Stomach (tissue), 9 donors: ENCODE measurements around the gene TBCEL. TPM values are rescaled to one million over a fixed set of nuclear protein-coding genes. Genes with fewer than 3 reads are reported as not detected.

Source experiments
- DNase-seq, 2 donors: peaks; one replicate each; pipeline versions ENCODE4 v3.0.0 to v3.0.0-alpha.2; 2013 to 2019
- H3K27ac ChIP-seq, 5 donors: fragments of 200-600 bp in 4 of 5; sonication (generic) in 4 of 5; one replicate each; pipeline ENCODE4 v1.5.1; 2013 to 2019; ENCODE audit warnings: mild to moderate bottlenecking in 1 of 5, moderate library complexity in 1 of 5
- H3K27me3 ChIP-seq, 3 donors: fragments of 200-600 bp; sonication (generic); one replicate each; pipeline ENCODE4 v1.5.1; 2017 to 2019; ENCODE audit warnings: mixed run types in 1 of 3
- H3K36me3 ChIP-seq, 4 donors: fragments of 200-600 bp; sonication (generic); 1 replicate in 3 of 4; 2 replicates in 1 of 4; pipeline ENCODE4 v1.5.1; 2016 to 2019
- H3K4me1 ChIP-seq, 4 donors: fragments of 200-600 bp; sonication (generic); one replicate each; pipeline ENCODE4 v1.5.1; 2016 to 2019
- H3K4me3 ChIP-seq, 4 donors: fragments of 200-600 bp; sonication (generic) in 3 of 4; one replicate each; pipeline ENCODE4 v1.5.1; 2016 to 2019; ENCODE audit warnings: mild to moderate bottlenecking in 1 of 4
- H3K9me3 ChIP-seq, 4 donors: fragments of 200-600 bp; sonication (generic); one replicate each; pipeline ENCODE4 v1.5.1; 2016 to 2019
- EP300 ChIP-seq: sonication (generic); formaldehyde crosslinking; IDR thresholded peaks from one replicate; pipeline ENCODE4 v1.6.1; 2017; ENCODE audit warnings: antibody characterized with exemption
- POLR2A ChIP-seq, 4 donors: fragments of 450-650 bp; IDR thresholded peaks; one replicate each; pipeline ENCODE4 v1.6.1; 2016; ENCODE audit warnings: antibody characterized with exemption in 4 of 4, control low read depth in 2 of 4, mild to moderate bottlenecking in 1 of 4, moderate library complexity in 1 of 4
- POLR2AphosphoS5 ChIP-seq, 3 donors: sonication (generic); formaldehyde crosslinking; IDR thresholded peaks; one replicate each; pipeline ENCODE4 v1.6.1; 2016; ENCODE audit warnings: antibody characterized with exemption in 3 of 3
- WGBS, 5 donors: extraction: QIAGEN DNeasy Blood & Tissue Kit in 3 of 5; methylation state at CpG; one replicate each; pipeline versions ENCODE4 v1.1.5 to v1.1.7; 2013 to 2018; 5-methylcytosine and 5-hydroxymethylcytosine counted together
- intact Hi-C: fragments of 100-400 bp; cut with DNase I; formaldehyde crosslinking; loops from one replicate; pipeline ENCODE4 v1.15.1; 2023; ENCODE audit warnings: low total_unique reads
- polyA plus RNA-seq, 3 donors: library from polyadenylated mRNA; stranded (reverse); fragments of 200-250 nt; gene quantifications; one replicate each; pipeline ENCODE4 v1.2.3, GENCODE V29; 2013
- total RNA-seq, 5 donors: library from RNA; depleted of rRNA; stranded (reverse); fragments of >200 nt; gene quantifications; one replicate each; pipeline versions ENCODE4 v1.1.0 to v1.2.3, GENCODE V29; 2014 to 2016
- TF ChIP-seq, protein P1 (sequence below), 7 experiments: fragments of 450-650 bp in 4 of 7; fragments of 200-600 bp in 3 of 7; sonication (generic) in 3 of 7; IDR thresholded peaks; one replicate each; pipeline ENCODE4 v1.5.1; 2016 to 2019; ENCODE audit warnings: antibody characterized with exemption in 7 of 7, control low read depth in 2 of 7, mild to moderate bottlenecking in 1 of 7
- donor health status: healthy with polysubstance abuse.
- donor health status: Bipolar disorder and iron deficiency.
- donor health status: healthy.

Gene TBCEL
- total and polyA plus RNA-seq, 8 donors, result 3.2 to 55.1 (median 8.1) TPM

GRCh38 chr11:121132211-121132976 lies 108.5 kb downstream of the TBCEL start:
- WGBS, 5 donors, result 66 to 71% (median 69%) methylated on average over 13 of the region's 13 CpGs
- intact Hi-C loops, result no loop called here

DNA sequence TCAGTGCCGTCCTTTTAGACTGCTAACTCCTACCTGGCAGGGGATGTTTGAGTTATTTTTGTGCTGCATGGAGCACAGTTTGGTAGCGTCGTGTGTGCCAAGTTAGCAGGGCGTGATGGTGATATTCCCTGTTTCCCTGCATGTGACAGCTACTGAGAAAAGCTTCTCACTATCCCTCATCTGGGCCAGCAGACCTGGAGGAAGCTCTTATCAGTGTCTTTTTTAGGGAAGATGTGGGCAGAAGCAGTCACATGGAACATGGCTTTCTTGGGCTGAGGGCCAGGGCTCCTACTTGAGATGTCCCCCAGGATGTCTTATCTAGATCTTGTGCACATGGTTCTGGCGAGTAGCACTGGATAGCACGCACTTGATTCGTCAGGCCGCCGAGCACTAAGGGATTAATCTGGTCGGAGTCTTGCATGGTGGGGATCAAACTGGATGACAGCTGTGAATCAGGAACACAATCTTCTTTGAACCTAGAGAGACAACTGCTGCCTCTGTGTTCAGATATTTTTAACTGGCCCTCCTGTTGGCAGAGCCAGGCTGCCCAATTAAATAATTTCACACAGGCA lies 110.9 kb downstream of the TBCEL start:
- Histone ChIP-seq H3K27ac (no peak overlapping the region), H3K4me1 (no peaks in the 10 kb centered on the region), H3K27me3 (no peaks in the 10 kb centered on the region), H3K36me3 (peaks cover 0 to 2% (median 0%) of the 10 kb centered on the region in 4 donors), H3K9me3 (no peaks in the 10 kb centered on the region), H3K4me3 (no peak overlapping the region)
- 81 to 86% (median 82%) methylated on average over 10 of the region's 10 CpGs for WGBS, 5 donors
- intact Hi-C loops, result no loop called here
- no peak for DNase-seq
- TF ChIP-seq POLR2AphosphoS5 (IDR thresholded peaks at IDR 0.05) (no peak), POLR2A (IDR thresholded peaks at IDR 0.05) (no peak), EP300 (no peak)
- TF ChIP-seq, protein P1, sequence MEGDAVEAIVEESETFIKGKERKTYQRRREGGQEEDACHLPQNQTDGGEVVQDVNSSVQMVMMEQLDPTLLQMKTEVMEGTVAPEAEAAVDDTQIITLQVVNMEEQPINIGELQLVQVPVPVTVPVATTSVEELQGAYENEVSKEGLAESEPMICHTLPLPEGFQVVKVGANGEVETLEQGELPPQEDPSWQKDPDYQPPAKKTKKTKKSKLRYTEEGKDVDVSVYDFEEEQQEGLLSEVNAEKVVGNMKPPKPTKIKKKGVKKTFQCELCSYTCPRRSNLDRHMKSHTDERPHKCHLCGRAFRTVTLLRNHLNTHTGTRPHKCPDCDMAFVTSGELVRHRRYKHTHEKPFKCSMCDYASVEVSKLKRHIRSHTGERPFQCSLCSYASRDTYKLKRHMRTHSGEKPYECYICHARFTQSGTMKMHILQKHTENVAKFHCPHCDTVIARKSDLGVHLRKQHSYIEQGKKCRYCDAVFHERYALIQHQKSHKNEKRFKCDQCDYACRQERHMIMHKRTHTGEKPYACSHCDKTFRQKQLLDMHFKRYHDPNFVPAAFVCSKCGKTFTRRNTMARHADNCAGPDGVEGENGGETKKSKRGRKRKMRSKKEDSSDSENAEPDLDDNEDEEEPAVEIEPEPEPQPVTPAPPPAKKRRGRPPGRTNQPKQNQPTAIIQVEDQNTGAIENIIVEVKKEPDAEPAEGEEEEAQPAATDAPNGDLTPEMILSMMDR (IDR thresholded peaks at IDR 0.05), result no peak

More at GRCh38 chr11:121132211-121132976, 108.5 kb downstream of the TBCEL start:
- TF ChIP-seq EP300 (no peak), POLR2AphosphoS5 (IDR thresholded peaks at IDR 0.05) (no peak), POLR2A (IDR thresholded peaks at IDR 0.05) (no peak)
- TF ChIP-seq, protein P1 (IDR thresholded peaks at IDR 0.05), result no peak
- no peak for DNase-seq
- H3K4me1 ChIP-seq, result no peaks in the 10 kb centered on the region
- H3K36me3 ChIP-seq, result peaks cover 0 to 5% (median 0%) of the 10 kb centered on the region in 4 donors
- H3K4me3 ChIP-seq, result no peak overlapping the region
- no peak overlapping the region for H3K27ac ChIP-seq
- H3K9me3 ChIP-seq, result no peaks in the 10 kb centered on the region
- H3K27me3 ChIP-seq, result no peaks in the 10 kb centered on the region

DNA sequence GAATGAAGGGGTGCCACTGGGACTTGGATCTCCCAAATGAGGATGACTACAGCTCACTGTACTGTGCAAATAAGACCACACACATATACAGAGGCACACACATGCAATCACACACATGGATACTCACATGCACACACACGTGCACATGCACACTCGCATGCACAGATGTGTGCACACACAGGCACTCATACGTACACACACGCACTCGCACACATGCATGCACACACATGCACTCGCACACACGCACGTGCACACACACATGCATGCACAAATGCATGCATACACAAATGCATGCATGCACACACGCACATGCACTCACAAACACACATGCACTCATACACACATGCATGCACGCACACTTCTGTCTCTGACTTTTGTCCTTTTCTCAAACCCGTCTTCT lies 113.1 kb downstream of the TBCEL start:
- TF ChIP-seq, protein P1 (IDR thresholded peaks at IDR 0.05), result no peak
- no peak for TF ChIP-seq POLR2A (IDR thresholded peaks at IDR 0.05)
- no peak for TF ChIP-seq POLR2AphosphoS5 (IDR thresholded peaks at IDR 0.05)
- no peak for TF ChIP-seq EP300
- WGBS, 5 donors, result 85 to 93% (median 90%) methylated on average over 11 of the region's 11 CpGs
- Histone ChIP-seq H3K27ac (no peak overlapping the region), H3K9me3 (no peaks in the 10 kb centered on the region), H3K36me3 (no peaks in the 10 kb centered on the region), H3K27me3 (no peaks in the 10 kb centered on the region), H3K4me1 (no peaks in the 10 kb centered on the region), H3K4me3 (no peak overlapping the region)
- intact Hi-C loops, result no loop called here
- DNase-seq, result no peak

- intact Hi-C loops, result no loop called here
- H3K27ac ChIP-seq, result no peak overlapping the region
- H3K4me3 ChIP-seq, result no peak overlapping the region
- no peak for DNase-seq
- no peaks in the 10 kb centered on the region for H3K27me3 ChIP-seq
- no peaks in the 10 kb centered on the region for H3K36me3 ChIP-seq
- WGBS, 5 donors, result 87 to 97% (median 92%) methylated on average over 5 of the region's 5 CpGs
- no peaks in the 10 kb centered on the region for H3K9me3 ChIP-seq
- TF ChIP-seq POLR2A (IDR thresholded peaks at IDR 0.05), result no peak
- no peak for TF ChIP-seq POLR2AphosphoS5 (IDR thresholded peaks at IDR 0.05)
- TF ChIP-seq EP300, result no peak
- TF ChIP-seq, protein P1 (IDR thresholded peaks at IDR 0.05), result no peak
- H3K4me1 ChIP-seq, result no peaks in the 10 kb centered on the region
Observed at GRCh38 chr11:121138259-121138658, 114.4 kb downstream of the TBCEL start.
